Measurements from ENCODE around the gene KCNK15. TPM values are rescaled to one million over a fixed set of nuclear protein-coding genes. Genes with fewer than 3 reads are reported as not detected.
"Not testable (repeated sequence)": the region's sequence is repeated elsewhere in the genome, so short reads cannot be mapped to it uniquely, and the experiment has no call there.

Gene KCNK15
- total and polyA plus RNA-seq, 9 of the 15 experiments (the other 6 are each of a cell fraction or from before 2014, with no cell fraction given) = 0.03 to 0.30 (median 0.17) TPM; not detected in 5

DNA sequence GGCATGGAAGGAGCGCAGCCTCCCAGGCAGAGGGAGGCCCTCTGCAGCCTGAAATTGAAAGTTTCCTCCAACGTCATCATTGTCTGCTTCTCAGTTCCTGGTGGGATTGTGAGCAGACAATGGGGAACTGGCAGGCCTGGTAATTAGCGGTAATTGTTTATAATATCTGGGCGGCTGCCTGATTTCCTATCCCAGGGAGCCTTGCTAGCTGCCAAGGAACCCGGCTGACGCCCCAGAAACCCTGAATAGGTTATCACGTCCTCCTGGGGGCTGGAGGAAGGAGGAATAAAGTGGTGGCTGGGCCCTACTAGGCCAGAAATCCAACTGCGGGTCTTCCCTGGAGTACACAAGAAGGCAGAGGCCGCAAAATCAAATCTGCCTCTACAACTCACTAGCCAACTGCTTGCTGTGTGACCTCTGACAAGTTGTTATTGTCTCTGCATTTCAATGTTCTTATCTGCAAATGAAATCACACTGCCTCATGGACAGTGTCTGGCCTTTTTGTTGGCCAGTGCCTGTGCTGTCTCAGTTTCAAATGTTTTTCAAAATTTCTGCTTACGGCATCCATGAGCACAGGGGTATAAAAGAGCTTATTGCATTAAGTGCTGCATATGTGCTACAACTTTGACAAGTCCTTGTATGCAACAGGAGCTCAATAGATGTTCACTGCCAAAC lies 16.9 kb downstream of the KCNK15 start:
- WGBS (ENCODE audit: insufficient coverage, low coverage, missing lambda C conversion rate) = 0% methylated on average over 10 of the region's 10 CpGs
- FAIRE-seq = no peak

DNA sequence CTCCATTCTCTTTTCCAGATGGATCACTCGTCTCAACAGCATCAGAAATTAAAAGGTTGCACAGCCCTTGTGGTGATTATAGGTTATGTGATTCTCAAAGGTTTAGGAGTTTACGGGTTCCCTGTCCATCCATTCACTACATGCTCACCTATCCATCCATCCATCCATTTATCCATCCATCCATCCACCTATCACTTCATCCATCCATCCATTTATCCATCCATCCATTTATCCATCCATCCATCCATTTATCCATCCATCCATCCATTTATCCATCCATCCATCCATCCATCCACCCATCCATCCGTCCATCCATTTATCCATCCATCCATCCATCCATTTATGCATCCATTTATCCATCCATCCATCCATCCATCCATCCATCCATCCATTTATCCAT lies 18.1 kb downstream of the KCNK15 start:
- H3K4me1 ChIP-seq (replicated peaks in 1 of 2; ENCODE audit: control insufficient read depth in 2 of 2, insufficient read depth in 2 of 2, low read length in 2 of 2); H3K4me2 ChIP-seq (ENCODE audit: insufficient read depth, low read length); H3K27ac ChIP-seq (ENCODE audit: extremely low read depth, low read depth, low read length); ATAC-seq; FAIRE-seq; H2AFZ ChIP-seq (ENCODE audit: low read depth, low read length); DNase-seq (ENCODE audit: extremely low read depth in 1 of 4, low spot score in 3 of 4); H3K9me3 ChIP-seq (replicated peaks; ENCODE audit: control insufficient read depth, insufficient read depth, low read depth, low read length); H3K9me1 ChIP-seq (ENCODE audit: control insufficient read depth, insufficient read depth, low read length); H3K9ac ChIP-seq (ENCODE audit: insufficient read depth in 1 of 2, low read depth in 2 of 2, low read length in 2 of 2); intact Hi-C loops (cut with micrococcal nuclease); H3K4me3 ChIP-seq; H4K20me1 ChIP-seq (replicated peaks; ENCODE audit: control insufficient read depth, insufficient read depth, low read length); in situ Hi-C loops (cut with MboI); POLR2A ChIA-PET; H3K36me3 ChIP-seq (ENCODE audit: control insufficient read depth, insufficient read depth, low read length); CTCF ChIA-PET (ENCODE audit: low intra/inter-chr PET ratio); BruUV-seq (replicated peaks); H3K79me2 ChIP-seq (ENCODE audit: control insufficient read depth, insufficient read depth, low read length): not testable (repeated sequence)
- 0% methylated on average over 3 of the region's 3 CpGs for WGBS (ENCODE audit: insufficient coverage, low coverage, missing lambda C conversion rate)
- peaks cover 4 to 51% of the 10 kb centered on the region in 2 experiments; a peak in 4 of 5 replicates for H3K27me3 ChIP-seq (ENCODE audit: control insufficient read depth in 2 of 2, insufficient read depth in 2 of 2, low read length in 2 of 2)

More for the DNA sequence above, 16.9 kb downstream of the KCNK15 start:
- no peak overlapping the region for H3K4me2 ChIP-seq (ENCODE audit: insufficient read depth, low read length)
- intact Hi-C loops (cut with micrococcal nuclease) = no loop called here
- H3K79me2 ChIP-seq (ENCODE audit: control insufficient read depth, insufficient read depth, low read length) = no peaks in the 10 kb centered on the region
- H3K27ac ChIP-seq (ENCODE audit: extremely low read depth, low read depth, low read length) = no peak overlapping the region
- in situ Hi-C loops (cut with MboI) = no loop called here
- no peak overlapping the region for H3K4me3 ChIP-seq
- CTCF ChIA-PET (ENCODE audit: low intra/inter-chr PET ratio) = no interaction called here
- POLR2A ChIA-PET = interaction anchor here (1.0 kb wide), 1 partner anchor 14 kb away, joined by 3 read pairs; no protein-coding TSS in a partner anchor
- peaks cover 4 to 56% of the 10 kb centered on the region in 2 experiments; a peak in 4 of 5 replicates for H3K27me3 ChIP-seq (ENCODE audit: control insufficient read depth in 2 of 2, insufficient read depth in 2 of 2, low read length in 2 of 2)
- DNase-seq (ENCODE audit: extremely low read depth in 1 of 4, low spot score in 3 of 4) (no peak), ATAC-seq (no peak)
- no TSS peak for BruUV-seq (replicated peaks)
- H3K4me1 ChIP-seq (replicated peaks in 1 of 2; ENCODE audit: control insufficient read depth in 2 of 2, insufficient read depth in 2 of 2, low read length in 2 of 2) = no peaks in the 10 kb centered on the region
- no peak overlapping the region for H2AFZ ChIP-seq (ENCODE audit: low read depth, low read length)
- TF ChIP-seq HNRNPL (IDR thresholded peaks at IDR 0.05; ENCODE audit: low read depth, low read length) (no peak), MAFF (IDR thresholded peaks at IDR 0.05; ENCODE audit: low read length) (no peak), SRSF3 (IDR thresholded peaks at IDR 0.05; ENCODE audit: insufficient read depth, low read length) (no peak), FOSL1 (tag; conservative IDR thresholded peaks at IDR 0.05) (no peak), THRAP3 (IDR thresholded peaks at IDR 0.05; ENCODE audit: borderline replicate concordance) (no peak), CREBBP (IDR thresholded peaks at IDR 0.05; ENCODE audit: low read depth, low read length) (no peak), SMARCA4 (IDR thresholded peaks at IDR 0.05) (no peak), MAFK (IDR thresholded peaks at IDR 0.05; ENCODE audit: low read length) (no peak), MEIS2 (IDR thresholded peaks at IDR 0.05; ENCODE audit: partially characterized antibody) (no peak), MCM5 (IDR thresholded peaks at IDR 0.05; ENCODE audit: low read depth) (no peak)
- TF ChIP-seq, protein P1, sequence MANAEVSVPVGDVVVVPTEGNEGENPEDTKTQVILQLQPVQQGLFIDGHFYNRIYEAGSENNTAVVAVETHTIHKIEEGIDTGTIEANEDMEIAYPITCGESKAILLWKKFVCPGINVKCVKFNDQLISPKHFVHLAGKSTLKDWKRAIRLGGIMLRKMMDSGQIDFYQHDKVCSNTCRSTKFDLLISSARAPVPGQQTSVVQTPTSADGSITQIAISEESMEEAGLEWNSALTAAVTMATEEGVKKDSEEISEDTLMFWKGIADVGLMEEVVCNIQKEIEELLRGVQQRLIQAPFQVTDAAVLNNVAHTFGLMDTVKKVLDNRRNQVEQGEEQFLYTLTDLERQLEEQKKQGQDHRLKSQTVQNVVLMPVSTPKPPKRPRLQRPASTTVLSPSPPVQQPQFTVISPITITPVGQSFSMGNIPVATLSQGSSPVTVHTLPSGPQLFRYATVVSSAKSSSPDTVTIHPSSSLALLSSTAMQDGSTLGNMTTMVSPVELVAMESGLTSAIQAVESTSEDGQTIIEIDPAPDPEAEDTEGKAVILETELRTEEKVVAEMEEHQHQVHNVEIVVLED (CRISPR knock-in tag; IDR thresholded peaks at IDR 0.05) = no peak
- TF ChIP-seq, protein P2, sequence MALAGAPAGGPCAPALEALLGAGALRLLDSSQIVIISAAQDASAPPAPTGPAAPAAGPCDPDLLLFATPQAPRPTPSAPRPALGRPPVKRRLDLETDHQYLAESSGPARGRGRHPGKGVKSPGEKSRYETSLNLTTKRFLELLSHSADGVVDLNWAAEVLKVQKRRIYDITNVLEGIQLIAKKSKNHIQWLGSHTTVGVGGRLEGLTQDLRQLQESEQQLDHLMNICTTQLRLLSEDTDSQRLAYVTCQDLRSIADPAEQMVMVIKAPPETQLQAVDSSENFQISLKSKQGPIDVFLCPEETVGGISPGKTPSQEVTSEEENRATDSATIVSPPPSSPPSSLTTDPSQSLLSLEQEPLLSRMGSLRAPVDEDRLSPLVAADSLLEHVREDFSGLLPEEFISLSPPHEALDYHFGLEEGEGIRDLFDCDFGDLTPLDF (CRISPR knock-in tag; IDR thresholded peaks at IDR 0.05) = no peak
- no peak overlapping the region for H3K9ac ChIP-seq (ENCODE audit: insufficient read depth in 1 of 2, low read depth in 2 of 2, low read length in 2 of 2)
- peaks cover 4% of the 10 kb centered on the region for H4K20me1 ChIP-seq (replicated peaks; ENCODE audit: control insufficient read depth, insufficient read depth, low read length)
- no peaks in the 10 kb centered on the region for H3K9me3 ChIP-seq (replicated peaks; ENCODE audit: control insufficient read depth, insufficient read depth, low read depth, low read length)
- no peaks in the 10 kb centered on the region for H3K36me3 ChIP-seq (ENCODE audit: control insufficient read depth, insufficient read depth, low read length)
- no peaks in the 10 kb centered on the region for H3K9me1 ChIP-seq (ENCODE audit: control insufficient read depth, insufficient read depth, low read length)
